AG10803 (cell line): Measurements from ENCODE around the gene PDLIM3.

ENCODE experiments used
- DNase-seq: peaks from one replicate; pipeline ENCODE4 v3.0.0; 2010; ENCODE audit warnings: low read depth
- H3K4me3 ChIP-seq: 2 replicates; pipeline ENCODE4 v1.5.1; 2011; ENCODE audit warnings: mild to moderate bottlenecking, low read length, control low read depth
- TF ChIP-seq, protein P1 (sequence below): conservative IDR thresholded peaks from 2 replicates; pipeline ENCODE4 v1.5.1; 2011; ENCODE audit warnings: mild to moderate bottlenecking, low read length, control low read depth, inconsistent platforms

The PDLIM3 gene

DNA sequence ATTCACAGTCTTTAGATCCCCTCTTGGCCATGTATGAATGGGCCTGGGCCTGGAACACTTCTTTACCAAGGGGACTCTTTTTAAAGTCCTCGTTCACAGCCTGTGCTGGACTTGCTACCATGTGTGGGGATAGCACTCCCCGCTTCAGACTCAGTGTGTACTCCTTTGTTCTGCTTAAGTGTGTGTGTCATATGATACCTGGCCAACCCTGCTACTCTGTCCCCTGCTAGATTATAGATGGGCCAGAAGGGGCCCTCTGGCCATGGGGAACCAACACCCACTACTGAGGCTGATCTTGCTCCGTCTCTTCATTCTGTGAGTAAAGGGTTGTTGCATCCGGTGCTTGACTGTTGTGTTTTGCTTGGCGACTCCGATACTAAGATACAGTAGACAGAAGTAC is 71.8 kb downstream of the PDLIM3 start:
- H3K4me3 ChIP-seq: no peak overlapping the region
- no peak for DNase-seq
- TF ChIP-seq, protein P1, sequence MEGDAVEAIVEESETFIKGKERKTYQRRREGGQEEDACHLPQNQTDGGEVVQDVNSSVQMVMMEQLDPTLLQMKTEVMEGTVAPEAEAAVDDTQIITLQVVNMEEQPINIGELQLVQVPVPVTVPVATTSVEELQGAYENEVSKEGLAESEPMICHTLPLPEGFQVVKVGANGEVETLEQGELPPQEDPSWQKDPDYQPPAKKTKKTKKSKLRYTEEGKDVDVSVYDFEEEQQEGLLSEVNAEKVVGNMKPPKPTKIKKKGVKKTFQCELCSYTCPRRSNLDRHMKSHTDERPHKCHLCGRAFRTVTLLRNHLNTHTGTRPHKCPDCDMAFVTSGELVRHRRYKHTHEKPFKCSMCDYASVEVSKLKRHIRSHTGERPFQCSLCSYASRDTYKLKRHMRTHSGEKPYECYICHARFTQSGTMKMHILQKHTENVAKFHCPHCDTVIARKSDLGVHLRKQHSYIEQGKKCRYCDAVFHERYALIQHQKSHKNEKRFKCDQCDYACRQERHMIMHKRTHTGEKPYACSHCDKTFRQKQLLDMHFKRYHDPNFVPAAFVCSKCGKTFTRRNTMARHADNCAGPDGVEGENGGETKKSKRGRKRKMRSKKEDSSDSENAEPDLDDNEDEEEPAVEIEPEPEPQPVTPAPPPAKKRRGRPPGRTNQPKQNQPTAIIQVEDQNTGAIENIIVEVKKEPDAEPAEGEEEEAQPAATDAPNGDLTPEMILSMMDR: no peak

DNA sequence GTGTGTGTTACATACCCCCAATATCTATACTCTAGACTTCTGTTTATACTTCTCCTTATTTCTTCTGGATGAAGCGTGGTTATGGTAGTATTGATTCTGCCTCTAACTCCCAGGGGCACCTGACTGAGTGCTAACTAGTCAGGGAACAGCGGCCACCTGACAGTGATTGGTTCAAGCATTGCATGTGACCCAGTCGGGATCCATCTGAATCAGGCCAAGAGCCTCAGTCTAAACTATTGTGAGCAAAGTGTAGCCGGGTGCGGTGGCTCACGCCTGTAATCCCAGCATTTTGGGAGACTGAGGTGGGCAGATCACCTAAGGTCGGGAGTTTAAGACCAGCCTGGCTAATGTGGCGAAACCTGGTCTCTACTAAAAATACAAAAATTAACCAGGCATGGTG is 73.7 kb downstream of the PDLIM3 start:
- no peak for DNase-seq
- TF ChIP-seq, protein P1: no peak
- no peak overlapping the region for H3K4me3 ChIP-seq

DNA sequence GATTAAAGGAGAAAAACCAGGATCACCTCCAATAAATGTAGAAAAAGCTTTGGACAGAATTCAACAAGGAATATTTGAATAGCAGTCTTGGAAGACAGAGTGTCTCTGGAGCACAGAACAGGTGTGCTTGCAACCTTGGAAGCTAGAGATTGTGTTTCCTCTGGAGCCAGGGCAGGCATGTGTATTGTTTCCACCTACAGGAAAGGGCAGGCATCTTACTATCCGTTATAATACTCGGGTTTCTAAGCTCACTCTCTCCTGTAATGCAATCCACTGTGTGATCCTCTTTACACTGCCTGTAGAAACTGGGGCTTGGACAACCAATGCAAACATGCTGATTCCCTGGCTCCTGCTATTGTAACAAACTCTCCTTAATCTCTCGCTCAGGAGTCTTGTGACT is 78.2 kb downstream of the PDLIM3 start:
- TF ChIP-seq, protein P1: no peak
- no peak overlapping the region for H3K4me3 ChIP-seq
- DNase-seq: no peak

DNA sequence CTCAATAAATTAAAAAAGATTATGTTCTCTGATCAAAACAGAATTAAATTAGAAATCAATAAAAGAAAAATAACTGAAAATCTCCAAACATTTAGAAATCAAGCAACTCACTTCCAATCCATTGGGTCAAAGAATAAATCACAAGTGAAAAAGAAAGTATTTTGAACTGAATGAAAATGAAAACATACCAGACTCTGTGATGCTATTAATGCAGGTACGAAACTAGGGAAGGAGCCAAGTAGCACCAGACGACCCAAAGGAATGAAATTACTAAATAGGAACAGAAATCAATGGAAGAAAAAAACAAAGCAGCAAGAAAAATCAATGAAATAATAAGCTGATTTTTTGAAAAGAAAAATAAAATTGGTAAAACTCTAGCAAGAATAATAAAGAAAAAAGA is 79.2 kb downstream of the PDLIM3 start:
- TF ChIP-seq, protein P1: no peak
- no peak overlapping the region for H3K4me3 ChIP-seq
- DNase-seq: no peak
